GM23248 (cell line): Measurements from ENCODE around the gene ISYNA1. TPM values are rescaled to one million over a fixed set of nuclear protein-coding genes. Genes with fewer than 3 reads are reported as not detected.

Source experiments
- DNase-seq: peaks from one replicate; pipeline ENCODE4 v3.0.0-alpha.2; 2015
- H2AFZ ChIP-seq: fragments of 200-600 bp; sonication (generic); 2 replicates; pipeline ENCODE4 v1.6.1; 2016; ENCODE audit warnings: antibody characterized with exemption
- H3F3A ChIP-seq: fragments of 200-600 bp; sonication (generic); 2 replicates; pipeline ENCODE4 v1.6.1; 2016; ENCODE audit warnings: mild to moderate bottlenecking, antibody characterized with exemption, mixed run types; ENCODE audit not compliant: insufficient read depth
- H3K27ac ChIP-seq: fragments of 200-600 bp; sonication (generic); 2 replicates; pipeline ENCODE4 v1.5.1; 2016; ENCODE audit warnings: mild to moderate bottlenecking
- H3K27me3 ChIP-seq: fragments of 200-600 bp; sonication (generic); replicated peaks from 2 replicates; pipeline ENCODE4 v1.6.1; 2016; ENCODE audit warnings: mild to moderate bottlenecking; ENCODE audit not compliant: insufficient read depth
- H3K36me3 ChIP-seq: fragments of 200-600 bp; sonication (generic); 2 replicates; pipeline ENCODE4 v1.6.1; 2016; ENCODE audit warnings: low read depth, mild to moderate bottlenecking
- H3K4me1 ChIP-seq: fragments of 200-600 bp; sonication (generic); 2 replicates; pipeline ENCODE4 v1.6.1; 2016; ENCODE audit warnings: mild to moderate bottlenecking; ENCODE audit not compliant: insufficient read depth
- H3K4me2 ChIP-seq: fragments of 200-600 bp; sonication (generic); one replicate; pipeline ENCODE4 v1.6.1; 2016; ENCODE audit warnings: mild to moderate bottlenecking; ENCODE audit not compliant: unreplicated experiment
- H3K4me3 ChIP-seq: fragments of 200-600 bp; sonication (generic); 2 replicates; pipeline ENCODE4 v1.5.1; 2016; ENCODE audit warnings: mild to moderate bottlenecking
- H3K79me2 ChIP-seq: fragments of 200-600 bp; sonication (generic); 2 replicates; pipeline ENCODE4 v1.6.1; 2016; ENCODE audit warnings: mild to moderate bottlenecking; ENCODE audit not compliant: insufficient read depth
- H3K9ac ChIP-seq: fragments of 200-600 bp; sonication (generic); 2 replicates; pipeline ENCODE4 v1.6.1; 2016; ENCODE audit warnings: mild to moderate bottlenecking
- H3K9me2 ChIP-seq: fragments of 200-600 bp; sonication (generic); 2 replicates; pipeline ENCODE4 v1.6.1; 2016; ENCODE audit warnings: mixed run types, mild to moderate bottlenecking, moderate library complexity; ENCODE audit not compliant: insufficient read depth
- H3K9me3 ChIP-seq: fragments of 200-600 bp; sonication (generic); one replicate; pipeline ENCODE4 v1.6.1; 2017; ENCODE audit warnings: low read depth
- H4K20me1 ChIP-seq: fragments of 200-600 bp; sonication (generic); 2 replicates; pipeline ENCODE4 v1.6.0; 2016; ENCODE audit not compliant: insufficient read depth
- EZH2 ChIP-seq: fragments of 200-600 bp; sonication (generic); IDR thresholded peaks from 2 replicates; pipeline ENCODE4 v1.6.1; 2018; ENCODE audit warnings: antibody characterized with exemption, mild to moderate bottlenecking; ENCODE audit not compliant: insufficient read depth, poor library complexity, severe bottlenecking
- EZH2phosphoT487 ChIP-seq: fragments of 200-600 bp; sonication (generic); IDR thresholded peaks from 2 replicates; pipeline ENCODE4 v1.6.1; 2018; ENCODE audit warnings: antibody characterized with exemption, moderate library complexity, mild to moderate bottlenecking, low read depth; ENCODE audit not compliant: insufficient read depth
- whole genome bisulfite sequencing, 2 experiments: methylation state at CpG; one replicate each; pipeline ENCODE4 v1.1.6; 2015 to 2017; ENCODE audit warnings: low lambda C conversion rate in 2 of 2, low coverage in 1 of 2; ENCODE audit errors: missing lambda C conversion rate in 2 of 2; 5-methylcytosine and 5-hydroxymethylcytosine counted together
- in situ Hi-C: fragments of 300-500 bp; cut with MboI; formaldehyde crosslinking; loops from 2 replicates; pipeline ENCODE4 v1.15.0; 2020
- polyA plus RNA-seq: library from polyadenylated mRNA; unstranded; fragments of >200 nt; fragmentation: Nextera tagmentation; extraction: Ambion mirVana; gene quantifications from 2 replicates; pipeline ENCODE4 v1.2.1, GENCODE V29; 2016
- total RNA-seq: library from RNA; depleted of rRNA; stranded (reverse); fragments of >200 nt; shearing (Covaris generic); gene quantifications from 2 replicates; pipeline ENCODE4 v1.2.3, GENCODE V29; 2014

ISYNA1 gene
- total and polyA plus RNA-seq, 2 experiments from 2014 or later: 5.5 to 17.2 TPM

DNA sequence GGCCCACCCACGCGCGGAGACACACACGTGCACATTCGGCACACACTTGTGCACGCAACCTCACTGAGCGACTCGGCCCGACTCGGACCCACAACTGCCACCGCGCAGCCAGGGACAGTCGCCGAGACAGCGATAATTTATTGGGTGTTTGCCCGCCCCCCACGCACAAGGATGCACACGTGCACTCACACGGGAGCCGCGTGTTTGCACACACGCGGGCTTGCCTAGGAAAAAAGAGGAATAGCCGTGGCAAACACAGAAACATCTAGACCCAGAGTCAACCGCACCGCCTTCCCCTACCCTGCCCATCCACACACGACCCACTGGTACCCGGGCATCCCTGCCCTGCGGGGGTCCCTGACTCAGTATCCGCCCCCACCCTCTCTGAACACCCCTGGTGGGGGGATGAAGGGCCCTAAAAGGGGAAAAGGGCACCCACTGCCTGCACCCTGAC, 19.9 kb downstream of the ISYNA1 start:
- no peaks in the 10 kb centered on the region for H3K9me3 ChIP-seq
- in situ Hi-C loops: no loop called here
- no peaks in the 10 kb centered on the region for H3K36me3 ChIP-seq
- H3K79me2 ChIP-seq: peaks cover 37% of the 10 kb centered on the region
- peak overlapping the region; percentile 75 for H2AFZ ChIP-seq
- peak; percentile 78 for DNase-seq
- H3K9me2 ChIP-seq: no peaks in the 10 kb centered on the region
- no peak for TF ChIP-seq EZH2
- no peak for TF ChIP-seq EZH2phosphoT487
- peak overlapping the region; percentile 94 for H3K9ac ChIP-seq
- H3K4me3 ChIP-seq: peak overlapping the region; percentile 52
- H3K4me1 ChIP-seq: peaks cover 52% of the 10 kb centered on the region
- WGBS, 2 experiments: 9 to 13% methylated on average over 24 to 30 of the region's 30 CpGs
- no peaks in the 10 kb centered on the region for H4K20me1 ChIP-seq
- peak overlapping the region; percentile 100 for H3K27ac ChIP-seq
- H3K4me2 ChIP-seq: peak overlapping the region; percentile 80
- no peaks in the 10 kb centered on the region for H3K27me3 ChIP-seq
- peaks cover 27% of the 10 kb centered on the region for H3F3A ChIP-seq

DNA sequence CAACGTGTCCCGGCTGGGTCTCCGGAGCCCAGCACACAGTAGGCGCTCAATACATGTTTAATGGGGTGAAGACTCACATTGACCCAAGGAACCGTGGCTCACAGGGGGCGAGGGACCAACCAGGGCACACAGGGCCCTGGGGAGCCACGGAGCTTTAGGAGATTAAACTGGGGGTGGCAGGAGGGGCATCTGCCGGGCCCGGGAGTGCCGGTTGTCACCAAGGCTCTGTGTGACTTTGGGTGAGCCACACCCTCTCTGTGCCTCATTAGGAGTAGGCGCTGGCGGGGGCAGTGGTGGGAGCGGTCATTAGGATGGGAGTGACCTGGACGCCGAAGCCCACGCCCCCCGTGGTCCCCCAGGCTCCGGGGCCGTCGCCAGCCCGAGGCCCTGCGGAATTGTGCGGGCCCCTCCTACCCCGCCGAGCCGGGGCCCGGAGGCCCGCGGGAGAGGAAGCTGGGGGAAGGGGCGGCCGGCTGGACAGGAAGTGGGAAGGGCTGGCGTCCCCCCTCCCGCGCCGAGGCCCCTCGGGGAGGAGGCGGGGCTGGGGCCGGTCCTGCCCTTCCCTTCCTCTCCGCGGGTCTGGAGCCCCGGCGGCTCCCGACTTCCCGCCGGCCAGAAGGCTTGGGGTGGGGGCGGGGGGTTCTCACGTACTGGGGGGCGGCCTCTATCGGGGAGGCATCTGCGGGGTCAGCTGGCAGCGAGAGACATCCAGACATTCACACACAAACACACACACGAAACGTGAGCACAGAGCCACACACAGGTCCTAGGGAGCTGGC, 20.5 kb downstream of the ISYNA1 start:
- in situ Hi-C loops: no loop called here

DNA sequence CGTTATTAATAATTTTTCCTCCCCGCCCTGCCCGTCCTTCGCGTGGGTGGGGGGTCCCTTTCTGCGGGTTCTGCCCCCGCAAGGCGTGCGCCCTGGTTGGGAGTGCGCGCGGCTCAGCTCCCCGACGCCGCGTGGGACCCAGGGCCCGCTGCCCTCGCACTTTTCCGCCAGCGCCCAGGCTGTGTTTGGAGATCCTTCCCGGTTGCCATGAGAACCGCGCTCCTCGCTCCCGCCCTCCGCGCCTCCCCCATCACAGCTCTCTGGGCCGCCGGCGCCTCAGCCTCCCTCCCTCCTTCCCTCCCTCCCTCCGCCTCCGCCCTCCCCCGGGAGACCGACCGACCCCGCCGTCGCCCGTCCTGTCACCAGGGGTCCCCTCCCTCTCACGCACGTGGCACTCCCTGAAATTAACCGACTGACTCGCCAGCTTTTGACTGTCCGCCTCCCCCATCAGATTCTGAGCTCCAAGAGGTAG, 21.1 kb downstream of the ISYNA1 start:
- Histone ChIP-seq H3F3A (peaks cover 27% of the 10 kb centered on the region), H3K4me2 (peak overlapping the region; percentile 74), H3K9me2 (no peaks in the 10 kb centered on the region), H2AFZ (peak overlapping the region; percentile 67), H3K9me3 (no peaks in the 10 kb centered on the region), H3K27ac (peak overlapping the region; percentile 100), H3K4me3 (peak overlapping the region; percentile 52), H3K4me1 (peaks cover 52% of the 10 kb centered on the region), H3K79me2 (peaks cover 24% of the 10 kb centered on the region), H3K9ac (peak overlapping the region; percentile 94), H3K36me3 (no peaks in the 10 kb centered on the region), H3K27me3 (no peaks in the 10 kb centered on the region), H4K20me1 (no peaks in the 10 kb centered on the region)
- peak; percentile 98 for DNase-seq
- WGBS, 2 experiments: 1% methylated on average over 26 to 44 of the region's 44 CpGs
- in situ Hi-C loops: no loop called here
- TF ChIP-seq EZH2 (no peak), EZH2phosphoT487 (no peak)

More for the DNA sequence above, 20.5 kb downstream of the ISYNA1 start:
- TF ChIP-seq EZH2phosphoT487: no peak
- no peak for TF ChIP-seq EZH2
- DNase-seq: peak; percentile 82
- Histone ChIP-seq H3K36me3 (no peaks in the 10 kb centered on the region), H3K27ac (peak overlapping the region; percentile 100), H3F3A (peaks cover 27% of the 10 kb centered on the region), H3K9ac (peak overlapping the region; percentile 94), H3K79me2 (peaks cover 31% of the 10 kb centered on the region), H2AFZ (peak overlapping the region; percentile 67), H3K4me2 (peak overlapping the region; percentile 74), H3K9me3 (no peaks in the 10 kb centered on the region), H3K4me1 (peaks cover 52% of the 10 kb centered on the region), H3K27me3 (no peaks in the 10 kb centered on the region), H3K4me3 (peak overlapping the region; percentile 52), H3K9me2 (no peaks in the 10 kb centered on the region), H4K20me1 (no peaks in the 10 kb centered on the region)
- 1 to 2% methylated on average over 31 to 33 of the region's 53 CpGs for WGBS, 2 experiments

DNA sequence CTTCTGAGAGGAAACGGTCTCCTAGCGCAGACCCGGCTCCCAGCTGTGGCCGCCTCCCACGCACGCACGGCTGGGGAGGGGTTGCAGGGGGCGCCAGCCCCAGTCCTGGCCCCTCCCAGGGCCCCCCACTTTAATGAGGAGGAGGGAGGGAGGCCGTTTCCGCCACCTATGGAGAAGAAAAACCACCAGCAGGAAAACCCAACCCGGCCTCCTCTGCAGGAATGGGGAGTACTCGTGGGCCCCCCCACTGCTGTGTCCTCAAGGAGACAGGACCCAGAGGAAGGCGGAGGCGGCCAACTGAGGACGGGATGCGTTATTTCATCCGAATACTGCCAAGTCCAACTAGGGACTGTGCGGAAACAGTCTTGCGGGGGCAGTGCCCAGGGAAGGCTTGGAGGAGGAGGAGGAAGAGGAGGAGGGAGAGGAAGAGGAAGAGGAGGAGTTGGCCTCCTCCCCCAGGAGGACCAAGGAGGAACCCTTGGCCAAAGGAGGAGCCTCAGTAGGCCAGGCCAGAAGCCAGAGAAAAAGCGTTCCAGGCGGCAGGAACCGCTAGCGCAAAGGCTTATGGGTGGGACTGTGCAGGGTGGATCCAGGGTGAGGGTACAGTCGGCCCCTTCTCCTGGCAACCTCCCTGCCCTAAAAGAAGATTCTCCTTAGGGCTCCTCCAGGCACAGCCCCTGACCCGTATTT, 22.6 kb downstream of the ISYNA1 start:
- peak overlapping the region; percentile 94 for H3K9ac ChIP-seq
- H3K4me2 ChIP-seq: peak overlapping the region; percentile 76
- H3K4me3 ChIP-seq: peak overlapping the region; percentile 67
- WGBS, 2 experiments: 2 to 4% methylated on average over 20 to 25 of the region's 25 CpGs
- peak overlapping the region; percentile 67 for H2AFZ ChIP-seq
- H3F3A ChIP-seq: peaks cover 27% of the 10 kb centered on the region
- TF ChIP-seq EZH2phosphoT487 (no peak), EZH2 (no peak)
- peak overlapping the region; percentile 100 for H3K27ac ChIP-seq
- no peaks in the 10 kb centered on the region for H3K27me3 ChIP-seq
- H3K79me2 ChIP-seq: peaks cover 10% of the 10 kb centered on the region
- H3K9me2 ChIP-seq: no peaks in the 10 kb centered on the region
- H3K9me3 ChIP-seq: no peaks in the 10 kb centered on the region
- peaks cover 42% of the 10 kb centered on the region for H3K4me1 ChIP-seq
- H3K36me3 ChIP-seq: no peaks in the 10 kb centered on the region
- peak; percentile 88 for DNase-seq
- in situ Hi-C loops: no loop called here
- no peaks in the 10 kb centered on the region for H4K20me1 ChIP-seq
